HepG2 (cell line): ENCODE results near the gene KDM7A. TPM values are rescaled to one million over a fixed set of nuclear protein-coding genes. Genes with fewer than 3 reads are reported as not detected.

Experiments
- CREB1 ChIP-seq, 2 experiments: fragments of 450-650 bp in 1 of 2; IDR thresholded peaks; 2 replicates each; pipeline ENCODE4 v1.6.1; 2016 to 2017; ENCODE audit warnings: control low read depth in 1 of 2, mild to moderate bottlenecking in 1 of 2, missing compliant biosample characterization in 1 of 2, missing genetic modification characterization in 1 of 2
- MEIS1 ChIP-seq: sonication (generic); formaldehyde crosslinking; IDR thresholded peaks from 2 replicates; pipeline ENCODE4 v1.9.0; 2021; ENCODE audit warnings: mild to moderate bottlenecking, missing genetic modification reagents, moderate library complexity, borderline replicate concordance
- PHB2 ChIP-seq: fragments of 450-650 bp; IDR thresholded peaks from 2 replicates; pipeline ENCODE4 v1.6.1; 2018; ENCODE audit not compliant: partially characterized antibody
- SOX13 ChIP-seq, 3 experiments: fragments of 450-650 bp in 1 of 3; sonication (generic) in 1 of 3; formaldehyde crosslinking in 1 of 3; IDR thresholded peaks in 2 of 3; conservative IDR thresholded peaks in 1 of 3; 2 replicates each; pipeline versions ENCODE4 v1.5.0 to v1.6.1; 2016 to 2020; ENCODE audit warnings: antibody characterized with exemption in 1 of 3, mild to moderate bottlenecking in 1 of 3, missing compliant biosample characterization in 1 of 3, missing genetic modification reagents in 1 of 3, moderate library complexity in 1 of 3
- SP2 ChIP-seq: sonication (generic); formaldehyde crosslinking; IDR thresholded peaks from 2 replicates; pipeline ENCODE4 v1.5.1; 2020; ENCODE audit warnings: mild to moderate bottlenecking, missing genetic modification reagents
- ZEB1 ChIP-seq: IDR thresholded peaks from 2 replicates; pipeline ENCODE4 v1.6.1; 2012; ENCODE audit warnings: mild to moderate bottlenecking, low read depth, inconsistent platforms; ENCODE audit not compliant: insufficient replicate concordance
- ZFP37 ChIP-seq: sonication (generic); formaldehyde crosslinking; IDR thresholded peaks from 2 replicates; pipeline ENCODE4 v1.4.0; 2020; ENCODE audit warnings: missing genetic modification reagents, borderline replicate concordance
- ZKSCAN8 ChIP-seq: IDR thresholded peaks from 2 replicates; pipeline ENCODE4 v1.6.1; 2016; ENCODE audit warnings: borderline replicate concordance, missing genetic modification reagents, missing compliant biosample characterization
- ZNF468 ChIP-seq: sonication (generic); formaldehyde crosslinking; IDR thresholded peaks from 2 replicates; pipeline ENCODE4 v1.8.0; 2022; ENCODE audit warnings: mild to moderate bottlenecking, moderate library complexity, missing genetic modification reagents
- polyA plus RNA-seq, 8 experiments: library from polyadenylated mRNA; depleted of rRNA in 3 of 8; stranded (reverse) in 7 of 8; unstranded in 1 of 8; fragments of >200 nt; fragmentation: Illumina TruSeq in 4 of 8; extraction: Trizol in 4 of 8; gene quantifications; 2 replicates each; pipeline versions ENCODE4 v1.2.1 to v1.2.3, GENCODE V29; 2011 to 2016; ENCODE audit warnings: low read depth in 4 of 8, missing spikeins in 1 of 8, mixed read lengths in 1 of 8; ENCODE audit not compliant: insufficient read depth in 1 of 8
- total RNA-seq, 5 experiments: library from RNA; depleted of rRNA; stranded (reverse); fragments of >200 nt; fragmentation: Illumina TruSeq; extraction: Trizol; gene quantifications; 2 replicates each; pipeline ENCODE4 v1.2.3, GENCODE V29; 2016; ENCODE audit warnings: low read depth in 1 of 5
- TF ChIP-seq, protein P1 (sequence below): IDR thresholded peaks from 2 replicates; pipeline ENCODE4 v1.6.1; 2016; ENCODE audit warnings: low read depth, missing genetic modification reagents, missing compliant biosample characterization
- TF ChIP-seq, protein P2 (sequence below): IDR thresholded peaks from 2 replicates; pipeline ENCODE4 v1.6.1; 2016; ENCODE audit warnings: mild to moderate bottlenecking, missing biosample characterization, missing genetic modification reagents
- TF ChIP-seq, protein P3 (sequence below): conservative IDR thresholded peaks from 2 replicates; pipeline ENCODE4 v1.6.1; 2018; ENCODE audit warnings: missing genetic modification reagents
- TF ChIP-seq, protein P4 (sequence below): sonication (generic); formaldehyde crosslinking; IDR thresholded peaks from 2 replicates; pipeline ENCODE4 v1.4.0; 2020; ENCODE audit warnings: missing genetic modification reagents
- TF ChIP-seq, protein P5 (sequence below): sonication (generic); formaldehyde crosslinking; IDR thresholded peaks from 2 replicates; pipeline ENCODE4 v1.5.0; 2020; ENCODE audit warnings: mild to moderate bottlenecking, missing genetic modification reagents, borderline replicate concordance

Gene KDM7A
- total and polyA plus RNA-seq, 2 of the 13 experiments (the other 11 are each of a cell fraction or from before 2014, with no cell fraction given): 10.8 to 16.8 TPM

DNA sequence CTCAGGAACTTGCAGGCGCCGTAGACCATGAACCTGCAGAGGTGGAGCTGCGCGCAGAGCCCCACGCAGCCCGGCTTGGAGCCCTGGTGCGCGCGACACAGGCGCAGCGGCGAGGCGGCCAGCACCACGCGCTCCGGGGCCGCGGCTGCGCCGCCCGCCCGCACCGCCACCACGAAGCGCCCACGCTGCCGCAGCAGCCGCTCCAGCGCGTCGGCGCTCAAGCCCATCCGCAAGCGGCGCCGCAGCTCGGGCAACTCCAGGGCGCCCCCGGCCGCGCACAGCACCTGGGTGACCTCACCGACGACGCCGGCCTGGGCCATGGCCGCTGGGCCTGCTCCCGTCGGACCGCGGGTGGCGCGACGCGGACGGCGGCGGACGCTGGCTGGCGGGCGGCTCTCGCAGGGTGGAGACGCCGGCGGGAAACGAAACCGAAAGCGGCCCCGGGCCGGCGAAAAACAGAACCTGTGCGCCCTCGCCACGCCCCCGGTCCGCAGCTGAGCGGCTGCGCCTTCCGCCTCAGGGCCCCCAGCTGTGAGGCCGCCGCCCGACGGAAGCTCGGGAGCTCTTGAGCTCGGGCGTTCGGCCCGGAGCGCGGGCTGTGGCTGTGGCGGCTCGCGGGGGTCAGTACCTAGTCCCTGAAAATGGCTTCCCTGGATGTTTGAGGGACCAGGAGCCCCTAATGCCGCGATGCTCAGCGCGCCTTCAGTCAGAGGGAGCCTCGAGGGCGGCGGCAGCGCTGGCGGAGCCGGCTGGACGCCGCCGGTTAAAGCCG, 114.1 kb downstream of the KDM7A start, which contains the start of gene PARP12 (continued):
- no peak for TF ChIP-seq ZNF468 (CRISPR knock-in tag)
- TF ChIP-seq, protein P1, sequence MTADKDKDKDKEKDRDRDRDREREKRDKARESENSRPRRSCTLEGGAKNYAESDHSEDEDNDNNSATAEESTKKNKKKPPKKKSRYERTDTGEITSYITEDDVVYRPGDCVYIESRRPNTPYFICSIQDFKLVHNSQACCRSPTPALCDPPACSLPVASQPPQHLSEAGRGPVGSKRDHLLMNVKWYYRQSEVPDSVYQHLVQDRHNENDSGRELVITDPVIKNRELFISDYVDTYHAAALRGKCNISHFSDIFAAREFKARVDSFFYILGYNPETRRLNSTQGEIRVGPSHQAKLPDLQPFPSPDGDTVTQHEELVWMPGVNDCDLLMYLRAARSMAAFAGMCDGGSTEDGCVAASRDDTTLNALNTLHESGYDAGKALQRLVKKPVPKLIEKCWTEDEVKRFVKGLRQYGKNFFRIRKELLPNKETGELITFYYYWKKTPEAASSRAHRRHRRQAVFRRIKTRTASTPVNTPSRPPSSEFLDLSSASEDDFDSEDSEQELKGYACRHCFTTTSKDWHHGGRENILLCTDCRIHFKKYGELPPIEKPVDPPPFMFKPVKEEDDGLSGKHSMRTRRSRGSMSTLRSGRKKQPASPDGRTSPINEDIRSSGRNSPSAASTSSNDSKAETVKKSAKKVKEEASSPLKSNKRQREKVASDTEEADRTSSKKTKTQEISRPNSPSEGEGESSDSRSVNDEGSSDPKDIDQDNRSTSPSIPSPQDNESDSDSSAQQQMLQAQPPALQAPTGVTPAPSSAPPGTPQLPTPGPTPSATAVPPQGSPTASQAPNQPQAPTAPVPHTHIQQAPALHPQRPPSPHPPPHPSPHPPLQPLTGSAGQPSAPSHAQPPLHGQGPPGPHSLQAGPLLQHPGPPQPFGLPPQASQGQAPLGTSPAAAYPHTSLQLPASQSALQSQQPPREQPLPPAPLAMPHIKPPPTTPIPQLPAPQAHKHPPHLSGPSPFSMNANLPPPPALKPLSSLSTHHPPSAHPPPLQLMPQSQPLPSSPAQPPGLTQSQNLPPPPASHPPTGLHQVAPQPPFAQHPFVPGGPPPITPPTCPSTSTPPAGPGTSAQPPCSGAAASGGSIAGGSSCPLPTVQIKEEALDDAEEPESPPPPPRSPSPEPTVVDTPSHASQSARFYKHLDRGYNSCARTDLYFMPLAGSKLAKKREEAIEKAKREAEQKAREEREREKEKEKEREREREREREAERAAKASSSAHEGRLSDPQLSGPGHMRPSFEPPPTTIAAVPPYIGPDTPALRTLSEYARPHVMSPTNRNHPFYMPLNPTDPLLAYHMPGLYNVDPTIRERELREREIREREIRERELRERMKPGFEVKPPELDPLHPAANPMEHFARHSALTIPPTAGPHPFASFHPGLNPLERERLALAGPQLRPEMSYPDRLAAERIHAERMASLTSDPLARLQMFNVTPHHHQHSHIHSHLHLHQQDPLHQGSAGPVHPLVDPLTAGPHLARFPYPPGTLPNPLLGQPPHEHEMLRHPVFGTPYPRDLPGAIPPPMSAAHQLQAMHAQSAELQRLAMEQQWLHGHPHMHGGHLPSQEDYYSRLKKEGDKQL: 0 out of 2 replicates have a peak, but pooled peaks have one; percentile 32
- TF ChIP-seq CREB1 (IDR thresholded peaks at IDR 0.05): no peak
- TF ChIP-seq CREB1 (CRISPR knock-in tag; IDR thresholded peaks at IDR 0.05): no peak
- TF ChIP-seq, protein P2, sequence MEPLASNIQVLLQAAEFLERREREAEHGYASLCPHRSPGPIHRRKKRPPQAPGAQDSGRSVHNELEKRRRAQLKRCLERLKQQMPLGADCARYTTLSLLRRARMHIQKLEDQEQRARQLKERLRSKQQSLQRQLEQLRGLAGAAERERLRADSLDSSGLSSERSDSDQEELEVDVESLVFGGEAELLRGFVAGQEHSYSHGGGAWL (CRISPR knock-in tag): peak; percentile 37
- TF ChIP-seq, protein P3, sequence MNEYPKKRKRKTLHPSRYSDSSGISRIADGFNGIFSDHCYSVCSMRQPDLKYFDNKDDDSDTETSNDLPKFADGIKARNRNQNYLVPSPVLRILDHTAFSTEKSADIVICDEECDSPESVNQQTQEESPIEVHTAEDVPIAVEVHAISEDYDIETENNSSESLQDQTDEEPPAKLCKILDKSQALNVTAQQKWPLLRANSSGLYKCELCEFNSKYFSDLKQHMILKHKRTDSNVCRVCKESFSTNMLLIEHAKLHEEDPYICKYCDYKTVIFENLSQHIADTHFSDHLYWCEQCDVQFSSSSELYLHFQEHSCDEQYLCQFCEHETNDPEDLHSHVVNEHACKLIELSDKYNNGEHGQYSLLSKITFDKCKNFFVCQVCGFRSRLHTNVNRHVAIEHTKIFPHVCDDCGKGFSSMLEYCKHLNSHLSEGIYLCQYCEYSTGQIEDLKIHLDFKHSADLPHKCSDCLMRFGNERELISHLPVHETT (CRISPR knock-in tag): no peak
- no peak for TF ChIP-seq SOX13 (IDR thresholded peaks at IDR 0.05)
- TF ChIP-seq SOX13 (CRISPR knock-in tag; conservative IDR thresholded peaks at IDR 0.05 in 1 of 2, IDR thresholded peaks at IDR 0.05 in 1 of 2): peak in 1 of 2 experiments; percentile 32; a peak in 1 of 4 replicates
- no peak for TF ChIP-seq ZFP37 (CRISPR knock-in tag)
- TF ChIP-seq, protein P4, sequence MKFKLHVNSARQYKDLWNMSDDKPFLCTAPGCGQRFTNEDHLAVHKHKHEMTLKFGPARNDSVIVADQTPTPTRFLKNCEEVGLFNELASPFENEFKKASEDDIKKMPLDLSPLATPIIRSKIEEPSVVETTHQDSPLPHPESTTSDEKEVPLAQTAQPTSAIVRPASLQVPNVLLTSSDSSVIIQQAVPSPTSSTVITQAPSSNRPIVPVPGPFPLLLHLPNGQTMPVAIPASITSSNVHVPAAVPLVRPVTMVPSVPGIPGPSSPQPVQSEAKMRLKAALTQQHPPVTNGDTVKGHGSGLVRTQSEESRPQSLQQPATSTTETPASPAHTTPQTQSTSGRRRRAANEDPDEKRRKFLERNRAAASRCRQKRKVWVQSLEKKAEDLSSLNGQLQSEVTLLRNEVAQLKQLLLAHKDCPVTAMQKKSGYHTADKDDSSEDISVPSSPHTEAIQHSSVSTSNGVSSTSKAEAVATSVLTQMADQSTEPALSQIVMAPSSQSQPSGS: no peak
- TF ChIP-seq ZEB1: no peak
- no peak for TF ChIP-seq ZKSCAN8
- TF ChIP-seq MEIS1 (CRISPR knock-in tag): no peak
- TF ChIP-seq PHB2: no peak
- TF ChIP-seq, protein P5, sequence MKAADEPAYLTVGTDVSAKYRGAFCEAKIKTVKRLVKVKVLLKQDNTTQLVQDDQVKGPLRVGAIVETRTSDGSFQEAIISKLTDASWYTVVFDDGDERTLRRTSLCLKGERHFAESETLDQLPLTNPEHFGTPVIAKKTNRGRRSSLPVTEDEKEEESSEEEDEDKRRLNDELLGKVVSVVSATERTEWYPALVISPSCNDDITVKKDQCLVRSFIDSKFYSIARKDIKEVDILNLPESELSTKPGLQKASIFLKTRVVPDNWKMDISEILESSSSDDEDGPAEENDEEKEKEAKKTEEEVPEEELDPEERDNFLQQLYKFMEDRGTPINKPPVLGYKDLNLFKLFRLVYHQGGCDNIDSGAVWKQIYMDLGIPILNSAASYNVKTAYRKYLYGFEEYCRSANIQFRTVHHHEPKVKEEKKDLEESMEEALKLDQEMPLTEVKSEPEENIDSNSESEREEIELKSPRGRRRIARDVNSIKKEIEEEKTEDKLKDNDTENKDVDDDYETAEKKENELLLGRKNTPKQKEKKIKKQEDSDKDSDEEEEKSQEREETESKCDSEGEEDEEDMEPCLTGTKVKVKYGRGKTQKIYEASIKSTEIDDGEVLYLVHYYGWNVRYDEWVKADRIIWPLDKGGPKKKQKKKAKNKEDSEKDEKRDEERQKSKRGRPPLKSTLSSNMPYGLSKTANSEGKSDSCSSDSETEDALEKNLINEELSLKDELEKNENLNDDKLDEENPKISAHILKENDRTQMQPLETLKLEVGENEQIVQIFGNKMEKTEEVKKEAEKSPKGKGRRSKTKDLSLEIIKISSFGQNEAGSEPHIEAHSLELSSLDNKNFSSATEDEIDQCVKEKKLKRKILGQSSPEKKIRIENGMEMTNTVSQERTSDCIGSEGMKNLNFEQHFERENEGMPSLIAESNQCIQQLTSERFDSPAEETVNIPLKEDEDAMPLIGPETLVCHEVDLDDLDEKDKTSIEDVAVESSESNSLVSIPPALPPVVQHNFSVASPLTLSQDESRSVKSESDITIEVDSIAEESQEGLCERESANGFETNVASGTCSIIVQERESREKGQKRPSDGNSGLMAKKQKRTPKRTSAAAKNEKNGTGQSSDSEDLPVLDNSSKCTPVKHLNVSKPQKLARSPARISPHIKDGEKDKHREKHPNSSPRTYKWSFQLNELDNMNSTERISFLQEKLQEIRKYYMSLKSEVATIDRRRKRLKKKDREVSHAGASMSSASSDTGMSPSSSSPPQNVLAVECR: peak; percentile 85; the same call in 1 of the 2 replicates
- TF ChIP-seq SP2 (CRISPR knock-in tag): no peak
